Astrocyte of the spinal cord (primary cell): Measurements from ENCODE around the gene KPNA6.

Experiments
- DNase-seq: peaks from one replicate; pipeline ENCODE4 v3.0.0; 2011; ENCODE audit warnings: low read depth, low spot score
- H3K4me3 ChIP-seq: 2 replicates; pipeline ENCODE4 v1.5.1; 2011; ENCODE audit warnings: low read depth, mild to moderate bottlenecking, low read length, moderate library complexity
- in situ Hi-C: cut with HindIII; loops from 2 replicates; pipeline ENCODE4 v1.10.0; 2017; ENCODE audit warnings: low sequenced_read_pairs
- TF ChIP-seq, protein P1 (sequence below): IDR thresholded peaks from 2 replicates; pipeline ENCODE4 v1.5.1; 2012; ENCODE audit warnings: low read depth, mild to moderate bottlenecking, low read length, inconsistent platforms

Gene KPNA6

DNA sequence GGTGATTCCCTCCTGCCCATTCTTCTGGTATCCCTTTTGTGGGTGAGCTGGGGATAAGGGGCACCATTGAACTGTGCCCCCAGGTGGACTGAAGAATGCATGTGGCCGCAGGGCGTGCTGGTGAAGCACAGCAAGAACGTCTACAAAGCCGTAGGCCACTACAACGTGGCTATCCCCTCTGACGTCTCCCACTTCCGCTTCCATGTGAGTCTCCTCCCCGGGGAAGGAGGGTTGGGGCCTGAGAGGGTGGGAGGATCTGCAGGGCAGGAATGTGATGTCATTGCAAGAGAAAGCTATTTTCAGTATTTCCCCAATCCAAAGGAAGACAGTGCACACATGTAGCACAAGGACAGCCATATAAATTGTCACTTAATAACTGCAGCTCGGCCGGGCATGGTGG lies 7.5 kb upstream of the KPNA6 start:
- in situ Hi-C loops, result no loop called here

DNA sequence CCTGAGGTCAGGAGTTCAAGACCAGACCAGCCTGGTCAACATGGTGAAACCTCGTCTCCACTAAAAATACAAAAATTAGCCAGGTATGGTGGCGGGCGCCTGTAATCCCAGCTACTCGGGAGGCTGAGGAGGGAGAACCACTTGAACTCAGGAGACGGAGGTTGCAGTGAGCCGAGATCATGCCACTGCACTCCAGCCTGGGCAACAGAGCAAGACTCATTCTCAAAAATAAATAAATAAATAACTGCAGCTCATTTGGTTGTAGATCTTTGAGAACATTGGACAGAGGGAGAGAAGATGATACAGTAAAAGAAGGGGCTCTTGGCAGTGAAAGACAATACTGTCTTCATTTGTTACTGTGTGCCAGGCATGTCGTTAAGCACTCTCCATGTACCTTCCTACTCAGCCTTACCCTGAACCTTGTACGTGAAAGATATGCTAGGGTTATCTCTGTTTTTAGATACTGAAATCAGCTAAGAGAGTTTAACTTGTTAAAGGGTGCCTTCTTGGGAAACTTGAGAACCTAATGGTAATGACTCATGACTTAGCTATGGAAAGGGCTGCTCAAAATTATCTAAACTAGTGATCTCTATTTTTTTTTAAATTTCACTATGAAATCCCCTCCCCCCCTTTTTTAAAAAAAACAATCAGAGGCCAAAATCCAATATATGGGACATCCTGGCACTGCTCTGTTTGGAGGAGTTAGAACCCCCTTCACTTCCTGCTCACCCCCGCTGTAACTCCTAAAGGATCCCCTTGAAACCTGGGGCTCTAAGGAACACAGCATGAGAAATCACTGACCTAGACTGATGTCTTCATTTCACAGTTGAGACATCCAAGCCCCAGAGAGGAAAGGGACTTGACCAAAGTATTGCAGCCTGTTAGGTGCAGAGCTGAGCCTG lies 6.8 kb upstream of the KPNA6 start:
- TF ChIP-seq, protein P1, sequence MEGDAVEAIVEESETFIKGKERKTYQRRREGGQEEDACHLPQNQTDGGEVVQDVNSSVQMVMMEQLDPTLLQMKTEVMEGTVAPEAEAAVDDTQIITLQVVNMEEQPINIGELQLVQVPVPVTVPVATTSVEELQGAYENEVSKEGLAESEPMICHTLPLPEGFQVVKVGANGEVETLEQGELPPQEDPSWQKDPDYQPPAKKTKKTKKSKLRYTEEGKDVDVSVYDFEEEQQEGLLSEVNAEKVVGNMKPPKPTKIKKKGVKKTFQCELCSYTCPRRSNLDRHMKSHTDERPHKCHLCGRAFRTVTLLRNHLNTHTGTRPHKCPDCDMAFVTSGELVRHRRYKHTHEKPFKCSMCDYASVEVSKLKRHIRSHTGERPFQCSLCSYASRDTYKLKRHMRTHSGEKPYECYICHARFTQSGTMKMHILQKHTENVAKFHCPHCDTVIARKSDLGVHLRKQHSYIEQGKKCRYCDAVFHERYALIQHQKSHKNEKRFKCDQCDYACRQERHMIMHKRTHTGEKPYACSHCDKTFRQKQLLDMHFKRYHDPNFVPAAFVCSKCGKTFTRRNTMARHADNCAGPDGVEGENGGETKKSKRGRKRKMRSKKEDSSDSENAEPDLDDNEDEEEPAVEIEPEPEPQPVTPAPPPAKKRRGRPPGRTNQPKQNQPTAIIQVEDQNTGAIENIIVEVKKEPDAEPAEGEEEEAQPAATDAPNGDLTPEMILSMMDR, result no peak
- in situ Hi-C loops, result no loop called here
- DNase-seq, result peak; percentile 63
- no peak overlapping the region for H3K4me3 ChIP-seq

More for the DNA sequence above, 7.5 kb upstream of the KPNA6 start:
- TF ChIP-seq, protein P1, result no peak
- no peak overlapping the region for H3K4me3 ChIP-seq
- peak; percentile 8 for DNase-seq

DNA sequence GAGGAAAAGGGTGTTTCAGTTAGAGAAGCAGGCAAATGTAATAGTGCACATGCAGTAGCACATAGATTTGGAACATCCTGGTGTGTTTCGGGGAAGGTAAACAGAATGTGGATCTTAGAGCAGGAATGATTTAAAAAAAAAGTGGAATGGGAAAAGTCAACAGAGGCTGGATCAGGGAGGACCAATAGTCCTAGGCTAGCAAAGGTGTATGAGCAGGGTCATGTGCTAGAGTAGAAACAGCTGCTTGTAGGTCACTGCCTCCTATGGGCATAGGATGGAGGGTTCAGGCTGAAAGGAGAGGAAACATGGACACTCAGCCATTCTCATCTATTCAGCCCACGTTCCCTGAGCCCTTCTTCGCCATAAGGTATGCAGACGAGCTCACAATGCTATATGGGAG lies 3.7 kb upstream of the KPNA6 start:
- in situ Hi-C loops, result no loop called here

DNA sequence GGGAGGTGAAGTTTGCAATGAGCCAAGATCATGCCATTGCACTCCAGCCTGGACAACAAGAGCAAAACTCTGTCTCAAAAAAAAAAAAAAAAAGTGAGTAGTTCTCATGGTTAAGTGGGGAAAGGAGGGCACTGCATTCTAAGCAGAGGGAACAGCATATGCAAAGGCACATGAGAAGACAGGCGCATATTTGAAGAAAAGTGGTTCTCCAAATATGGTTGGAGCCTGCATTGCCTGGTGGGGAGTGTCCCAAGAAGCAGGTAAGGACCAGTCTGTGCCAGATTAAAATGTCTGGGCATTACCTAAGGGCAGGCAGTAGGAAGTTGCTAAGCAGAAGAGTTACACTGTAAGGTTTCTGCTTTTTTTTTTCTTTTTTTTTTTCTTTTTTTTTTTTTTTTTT lies 2.5 kb upstream of the KPNA6 start:
- in situ Hi-C loops, result no loop called here
- TF ChIP-seq, protein P1, result no peak
- DNase-seq, result no peak
- H3K4me3 ChIP-seq, result no peak overlapping the region

More for the DNA sequence above, 3.7 kb upstream of the KPNA6 start:
- DNase-seq, result no peak
- no peak overlapping the region for H3K4me3 ChIP-seq
- TF ChIP-seq, protein P1, result no peak

DNA sequence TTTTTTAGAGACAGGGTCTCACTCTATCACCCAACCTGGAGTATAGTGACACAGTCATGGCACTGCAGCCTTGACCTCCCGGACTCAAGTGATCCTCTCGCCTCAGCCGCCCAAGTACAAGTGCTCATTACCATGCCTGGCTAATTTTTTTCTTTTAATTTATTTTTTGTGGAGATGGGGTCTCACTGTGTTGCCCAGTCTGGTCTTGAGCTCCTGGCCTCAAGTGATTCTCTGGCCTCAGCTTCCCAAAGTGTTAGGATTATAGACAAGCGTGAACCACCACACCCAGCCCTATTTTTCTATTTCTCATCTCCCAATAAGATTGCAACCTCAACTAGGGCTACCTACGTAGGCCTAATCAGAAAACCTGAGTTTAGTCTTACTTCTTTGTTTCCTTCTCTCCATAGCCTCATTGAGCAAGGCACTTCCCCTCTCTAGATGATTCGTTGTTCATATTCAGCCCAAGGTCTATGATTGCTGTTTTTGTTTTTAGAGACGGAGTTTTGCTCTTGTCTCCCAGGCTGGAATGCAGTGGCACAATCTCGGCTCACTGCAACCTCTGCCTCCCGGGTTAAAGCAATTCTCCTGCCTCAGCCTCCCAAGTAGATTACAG lies 1.1 kb upstream of the KPNA6 start:
- in situ Hi-C loops, result no loop called here
- no peak overlapping the region for H3K4me3 ChIP-seq
- DNase-seq, result no peak
- TF ChIP-seq, protein P1, result no peak

DNA sequence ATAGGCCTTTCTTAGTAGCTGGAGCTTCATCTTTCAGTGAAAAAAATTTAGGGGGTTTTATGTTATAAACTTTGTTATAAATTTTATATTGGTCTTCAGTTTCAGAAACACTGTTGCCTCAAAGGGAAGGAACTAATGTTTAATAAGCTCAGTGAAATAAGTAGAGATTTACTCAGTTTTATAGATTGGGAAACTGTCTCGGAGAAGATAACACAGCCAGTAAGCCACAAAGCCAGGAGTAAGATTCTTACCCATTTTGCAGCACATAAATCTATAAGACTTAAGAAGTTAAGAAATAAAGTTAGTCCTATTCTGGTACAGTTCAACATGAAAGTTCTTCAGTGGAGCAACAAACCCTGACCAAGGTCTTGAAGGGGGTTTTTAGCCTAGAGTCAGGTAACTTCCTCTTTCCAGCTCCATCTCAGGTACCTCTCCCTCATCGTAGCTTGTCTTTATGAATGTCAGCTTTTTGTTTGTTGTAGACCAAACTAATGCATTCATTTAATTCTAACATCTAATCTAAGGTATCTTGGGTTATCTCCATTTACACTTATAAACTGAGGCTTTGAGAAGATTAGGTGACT lies 3.3 kb downstream of the KPNA6 start:
- in situ Hi-C loops, result no loop called here
- DNase-seq, result no peak
- H3K4me3 ChIP-seq, result no peak overlapping the region
- TF ChIP-seq, protein P1, result no peak
